Loucy (cell line): ENCODE data around the gene PCDHA9.
"Not testable (repeated sequence)": the region's sequence is repeated elsewhere in the genome, so short reads cannot be mapped to it uniquely, and the experiment has no call there.

Source experiments
- H2AFZ ChIP-seq: fragments of 200-600 bp; sonication (generic); 2 replicates; pipeline ENCODE4 v1.6.0; 2016; ENCODE audit warnings: antibody characterized with exemption, mild to moderate bottlenecking, low read length, moderate library complexity
- H3F3A ChIP-seq: fragments of 200-600 bp; 2 replicates; pipeline ENCODE4 v1.6.0; 2016; ENCODE audit warnings: antibody characterized with exemption, low read depth, mild to moderate bottlenecking
- H3K27me3 ChIP-seq: fragments of 200-600 bp; sonication (generic); 2 replicates; pipeline ENCODE4 v1.6.1; 2014; ENCODE audit warnings: low read length, mild to moderate bottlenecking; ENCODE audit not compliant: insufficient read depth, poor library complexity, severe bottlenecking
- H3K36me3 ChIP-seq: fragments of 200-600 bp; sonication (generic); 2 replicates; pipeline ENCODE4 v1.6.1; 2016; ENCODE audit warnings: low read length; ENCODE audit not compliant: insufficient read depth
- H3K4me1 ChIP-seq: fragments of 200-600 bp; sonication (generic); 2 replicates; pipeline ENCODE4 v1.5.1; 2014; ENCODE audit warnings: low read length, mild to moderate bottlenecking; ENCODE audit not compliant: insufficient read depth, poor library complexity, severe bottlenecking
- H3K4me2 ChIP-seq: fragments of 200-600 bp; sonication (generic); 2 replicates; pipeline ENCODE4 v1.6.0; 2014; ENCODE audit warnings: antibody characterized with exemption, low read length, low read depth, mild to moderate bottlenecking; ENCODE audit not compliant: poor library complexity, severe bottlenecking
- H3K4me3 ChIP-seq: fragments of 200-600 bp; sonication (generic); 2 replicates; pipeline ENCODE4 v1.5.1; 2014; ENCODE audit warnings: low read length, mild to moderate bottlenecking, mixed read lengths; ENCODE audit not compliant: poor library complexity, severe bottlenecking
- H3K79me2 ChIP-seq: fragments of 200-600 bp; sonication (generic); 2 replicates; pipeline ENCODE4 v1.6.1; 2014; ENCODE audit warnings: low read length; ENCODE audit not compliant: insufficient read depth
- H3K9ac ChIP-seq: fragments of 200-600 bp; sonication (generic); 2 replicates; pipeline ENCODE4 v1.6.0; 2014; ENCODE audit warnings: mild to moderate bottlenecking, low read depth, low read length, moderate library complexity; ENCODE audit not compliant: poor library complexity, severe bottlenecking
- H3K9me2 ChIP-seq: fragments of 200-600 bp; sonication (generic); replicated peaks from 2 replicates; pipeline ENCODE4 v1.6.1; 2016; ENCODE audit warnings: low read depth, low read length, mixed read lengths
- H3K9me3 ChIP-seq: fragments of 200-600 bp; sonication (generic); 2 replicates; pipeline ENCODE4 v1.6.1; 2014; ENCODE audit warnings: mild to moderate bottlenecking, antibody characterized with exemption, low read length, low read depth; ENCODE audit not compliant: insufficient read depth
- H4K20me1 ChIP-seq: fragments of 200-600 bp; sonication (generic); 2 replicates; pipeline ENCODE4 v1.6.0; 2014; ENCODE audit warnings: antibody characterized with exemption, low read length, mild to moderate bottlenecking; ENCODE audit not compliant: insufficient read depth, poor library complexity, severe bottlenecking
- CTCF ChIP-seq: fragments of 200-600 bp; sonication (generic); conservative IDR thresholded peaks from 2 replicates; pipeline ENCODE4 v1.5.1; 2014; ENCODE audit warnings: mild to moderate bottlenecking, antibody characterized with exemption, low read length
- EZH2phosphoT487 ChIP-seq: fragments of 200-600 bp; IDR thresholded peaks from 2 replicates; pipeline ENCODE4 v1.6.1; 2018; ENCODE audit warnings: antibody characterized with exemption, mild to moderate bottlenecking, moderate library complexity, borderline replicate concordance

PCDHA9 gene

GRCh38 chr5:140821375-140822280, 26.6 kb upstream of the PCDHA9 start, which contains the start of gene PCDHA5:
PCDHA5 (plus strand) TSS chr5:140821613.
- TF ChIP-seq EZH2phosphoT487 (no peak), CTCF (no peak)
- Histone ChIP-seq H3K36me3 (no peaks in the 10 kb centered on the region), H3K9me2 (no peaks in the 10 kb centered on the region), H3K9me3 (no peaks in the 10 kb centered on the region; the same call in 1 of the 2 replicates), H3K79me2 (no peaks in the 10 kb centered on the region), H3K27me3 (no peaks in the 10 kb centered on the region), H2AFZ (no peak within 1 kb of the TSS), H3F3A (no peaks in the 10 kb centered on the region), H4K20me1 (no peaks in the 10 kb centered on the region), H3K9ac (no peak within 1 kb of the TSS), H3K4me1 (no peaks in the 10 kb centered on the region), H3K4me2 (no peak within 1 kb of the TSS), H3K4me3 (no peak within 1 kb of the TSS)

GRCh38 chr5:140822281-140822629, 25.9 kb upstream of the PCDHA9 start:
- no peaks in the 10 kb centered on the region for H4K20me1 ChIP-seq
- no peak overlapping the region for H3K4me3 ChIP-seq
- no peak overlapping the region for H3K9ac ChIP-seq
- TF ChIP-seq EZH2phosphoT487 (no peak), CTCF (no peak)
- no peaks in the 10 kb centered on the region for H3K27me3 ChIP-seq
- no peaks in the 10 kb centered on the region for H3K36me3 ChIP-seq
- H3K4me2 ChIP-seq: no peak overlapping the region
- no peaks in the 10 kb centered on the region for H3K4me1 ChIP-seq
- H3K9me3 ChIP-seq: no peaks in the 10 kb centered on the region; the same call in 1 of the 2 replicates
- H3F3A ChIP-seq: no peaks in the 10 kb centered on the region
- no peak overlapping the region for H2AFZ ChIP-seq
- H3K79me2 ChIP-seq: no peaks in the 10 kb centered on the region
- H3K9me2 ChIP-seq: no peaks in the 10 kb centered on the region

GRCh38 chr5:140822969-140823368, 25.2 kb upstream of the PCDHA9 start:
- H3K9me2 ChIP-seq, H2AFZ ChIP-seq, H3K27me3 ChIP-seq, H3K9ac ChIP-seq, H3K36me3 ChIP-seq, H4K20me1 ChIP-seq, H3F3A ChIP-seq, H3K4me1 ChIP-seq, H3K79me2 ChIP-seq, H3K4me2 ChIP-seq, H3K9me3 ChIP-seq, H3K4me3 ChIP-seq: not testable (repeated sequence)

GRCh38 chr5:140823475-140823874, 24.7 kb upstream of the PCDHA9 start:
- Histone ChIP-seq H3K4me1 (no peaks in the 10 kb centered on the region), H3K79me2 (no peaks in the 10 kb centered on the region), H3K36me3 (no peaks in the 10 kb centered on the region), H3K4me2 (no peak overlapping the region), H3K9me3 (no peaks in the 10 kb centered on the region; the same call in 1 of the 2 replicates), H2AFZ (no peak overlapping the region), H4K20me1 (no peaks in the 10 kb centered on the region), H3F3A (no peaks in the 10 kb centered on the region), H3K9ac (no peak overlapping the region), H3K4me3 (no peak overlapping the region), H3K27me3 (no peaks in the 10 kb centered on the region), H3K9me2 (no peaks in the 10 kb centered on the region)
- TF ChIP-seq EZH2phosphoT487 (no peak), CTCF (no peak)
